Measurements from ENCODE around the gene CARD8.

- TF ChIP-seq CTCF (IDR thresholded peaks at IDR 0.05; ENCODE audit: control extremely low read depth in 1 of 3, insufficient read depth in 1 of 3, low read depth in 1 of 3, low read length in 3 of 3), result no peak
- TF ChIP-seq ATF3 (IDR thresholded peaks at IDR 0.05; ENCODE audit: insufficient read depth, low read depth, low read length), result no peak
- TF ChIP-seq POLR2AphosphoS5 (IDR thresholded peaks at IDR 0.05; ENCODE audit: low read depth, low read length), result no peak
Measured at GRCh38 chr19:48295458-48295857, 39.7 kb upstream of the CARD8 start.

Measured in H1 (cell line).